GM18858 (cell line): ENCODE measurements around the gene RPTOR.
"Not testable (repeated sequence)": the region's sequence is repeated elsewhere in the genome, so short reads cannot be mapped to it uniquely, and the experiment has no call there.

ENCODE experiments used
- ATAC-seq: cut with Tn5 transposase; IDR thresholded peaks from one replicate; pipeline ENCODE4 v1.9.1; 2021; ENCODE audit not compliant: unreplicated experiment

The RPTOR gene

GRCh38 chr17:80872501-80873306 is 328.1 kb downstream of the RPTOR start:
- ATAC-seq, result no peak

GRCh38 chr17:80873307-80873951 is 328.8 kb downstream of the RPTOR start:
- ATAC-seq, result no peak

- ATAC-seq, result no peak
Observed at GRCh38 chr17:80874866-80875445, 330.3 kb downstream of the RPTOR start.

DNA sequence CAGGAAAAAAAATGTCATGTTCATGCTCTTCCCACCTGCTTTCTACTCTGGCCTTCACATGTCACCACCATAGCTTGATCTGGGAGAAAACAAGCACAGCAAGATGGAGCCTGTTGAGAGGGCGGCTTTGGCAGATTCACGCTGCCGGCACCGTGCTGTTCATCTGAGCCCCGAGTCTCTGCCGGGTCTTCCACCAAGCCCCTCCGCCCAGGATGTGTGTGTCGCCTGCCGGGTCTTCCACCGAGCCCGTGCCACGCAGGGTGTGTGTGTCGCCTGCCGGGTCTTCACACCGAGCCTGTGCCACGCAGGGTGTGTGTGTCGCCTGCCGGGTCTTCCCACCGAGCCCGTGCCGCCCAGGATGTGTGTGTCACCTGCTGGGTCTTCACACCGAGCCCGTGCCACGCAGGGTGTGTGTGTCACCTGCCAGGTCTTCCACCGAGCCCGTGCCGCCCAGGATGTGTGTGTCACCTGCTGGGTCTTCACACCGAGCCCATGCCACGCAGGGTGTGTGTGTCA is 330.9 kb downstream of the RPTOR start:
- ATAC-seq, result not testable (repeated sequence)

DNA sequence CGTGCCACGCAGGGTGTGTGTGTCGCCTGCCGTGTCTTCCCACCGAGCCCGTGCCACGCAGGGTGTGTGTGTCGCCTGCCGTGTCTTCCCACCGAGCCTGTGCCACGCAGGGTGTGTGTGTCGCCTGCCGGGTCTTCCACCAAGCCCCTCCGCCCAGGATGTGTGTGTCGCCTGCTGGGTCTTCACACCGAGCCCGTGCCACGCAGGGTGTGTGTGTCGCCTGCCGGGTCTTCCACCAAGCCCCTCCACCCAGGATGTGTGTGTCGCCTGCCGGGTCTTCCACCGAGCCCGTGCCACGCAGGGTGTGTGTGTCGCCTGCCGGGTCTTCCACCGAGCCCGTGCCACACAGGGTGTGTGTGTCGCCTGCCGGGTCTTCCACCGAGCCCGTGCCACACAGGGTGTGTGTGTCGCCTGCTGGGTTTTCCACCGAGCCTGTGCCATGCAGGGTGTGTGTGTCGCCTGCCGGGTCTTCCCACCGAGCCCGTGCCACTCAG is 331.9 kb downstream of the RPTOR start:
- ATAC-seq, result not testable (repeated sequence)

DNA sequence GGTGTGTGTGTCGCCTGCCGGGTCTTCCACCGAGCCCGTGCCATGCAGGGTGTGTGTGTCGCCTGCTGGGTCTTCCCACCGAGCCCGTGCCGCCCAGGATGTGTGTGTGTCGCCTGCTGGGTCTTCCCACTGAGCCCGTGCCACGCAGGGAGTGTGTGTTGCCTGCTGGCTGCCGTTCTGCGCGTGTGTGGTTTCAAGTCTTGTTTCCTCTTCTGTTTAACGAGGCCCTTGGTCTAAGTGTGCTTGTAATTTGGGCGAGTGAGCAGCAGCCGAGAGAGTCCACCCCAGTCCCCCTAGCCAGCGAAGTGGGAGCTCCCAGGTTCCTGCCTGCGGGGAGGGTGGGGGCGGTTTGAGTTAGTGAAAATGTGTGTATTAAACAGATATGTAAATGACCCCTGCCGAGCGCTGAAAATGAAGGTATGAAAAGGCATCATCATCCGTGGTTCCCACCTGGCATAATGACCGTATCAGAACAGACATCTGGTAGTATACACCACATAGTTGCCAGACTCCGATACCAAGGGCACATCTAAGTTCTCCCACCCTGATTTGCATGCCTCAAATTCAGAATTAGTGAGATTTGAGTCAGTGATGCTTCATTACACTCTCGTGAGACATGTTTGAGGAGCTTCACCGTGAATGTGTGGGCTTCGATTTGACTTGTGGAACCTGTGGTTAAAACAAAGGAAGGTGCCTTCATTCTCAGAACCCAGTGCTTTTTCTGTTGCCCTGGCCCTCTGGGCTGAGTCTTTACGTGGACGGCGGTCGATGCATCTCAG is 332.5 kb downstream of the RPTOR start:
- peak; percentile 77 for ATAC-seq

GRCh38 chr17:80877729-80878303 is 333.2 kb downstream of the RPTOR start:
- ATAC-seq, result no peak

DNA sequence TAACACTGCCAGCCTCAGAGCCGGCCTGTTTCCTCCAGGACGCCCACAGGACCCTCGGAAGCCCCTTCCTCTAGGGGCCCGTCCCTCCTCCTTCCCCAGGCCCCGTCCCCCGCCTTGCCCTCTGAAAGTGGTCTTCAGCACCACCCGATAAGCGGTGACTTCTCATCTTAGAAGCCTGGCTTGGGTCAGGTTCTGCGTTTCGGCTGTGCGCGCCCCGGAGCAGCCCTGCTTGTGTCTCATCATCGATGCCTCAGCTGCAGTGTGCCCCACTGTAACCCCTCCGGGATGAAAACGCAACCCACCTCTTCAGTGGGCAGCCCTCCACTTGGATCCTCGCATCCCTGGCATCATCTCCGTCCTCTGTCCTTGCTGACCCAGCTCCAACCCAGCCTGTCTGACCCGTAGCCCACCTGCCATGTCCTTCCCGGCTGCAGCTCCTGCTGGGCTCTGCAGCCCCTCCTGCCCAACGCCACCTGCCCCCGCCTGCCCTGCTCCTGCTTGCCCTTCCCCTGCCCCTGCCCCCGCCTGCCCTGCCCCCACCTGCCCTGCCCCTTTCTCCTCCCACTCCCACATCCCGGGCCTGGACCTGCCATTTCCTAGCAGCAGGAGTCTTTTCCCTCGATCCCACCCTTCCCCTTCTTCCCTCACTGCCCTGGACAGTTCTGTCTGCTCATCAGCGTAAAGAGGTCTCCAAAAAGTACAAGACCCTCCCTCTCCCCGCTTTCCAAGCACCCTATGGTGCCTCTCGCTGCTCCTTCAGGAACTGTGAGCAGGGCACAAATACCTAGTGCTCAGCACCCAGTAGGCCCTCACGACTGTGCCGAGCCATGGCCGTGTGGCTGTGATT is 334.5 kb downstream of the RPTOR start:
- ATAC-seq, result no peak

DNA sequence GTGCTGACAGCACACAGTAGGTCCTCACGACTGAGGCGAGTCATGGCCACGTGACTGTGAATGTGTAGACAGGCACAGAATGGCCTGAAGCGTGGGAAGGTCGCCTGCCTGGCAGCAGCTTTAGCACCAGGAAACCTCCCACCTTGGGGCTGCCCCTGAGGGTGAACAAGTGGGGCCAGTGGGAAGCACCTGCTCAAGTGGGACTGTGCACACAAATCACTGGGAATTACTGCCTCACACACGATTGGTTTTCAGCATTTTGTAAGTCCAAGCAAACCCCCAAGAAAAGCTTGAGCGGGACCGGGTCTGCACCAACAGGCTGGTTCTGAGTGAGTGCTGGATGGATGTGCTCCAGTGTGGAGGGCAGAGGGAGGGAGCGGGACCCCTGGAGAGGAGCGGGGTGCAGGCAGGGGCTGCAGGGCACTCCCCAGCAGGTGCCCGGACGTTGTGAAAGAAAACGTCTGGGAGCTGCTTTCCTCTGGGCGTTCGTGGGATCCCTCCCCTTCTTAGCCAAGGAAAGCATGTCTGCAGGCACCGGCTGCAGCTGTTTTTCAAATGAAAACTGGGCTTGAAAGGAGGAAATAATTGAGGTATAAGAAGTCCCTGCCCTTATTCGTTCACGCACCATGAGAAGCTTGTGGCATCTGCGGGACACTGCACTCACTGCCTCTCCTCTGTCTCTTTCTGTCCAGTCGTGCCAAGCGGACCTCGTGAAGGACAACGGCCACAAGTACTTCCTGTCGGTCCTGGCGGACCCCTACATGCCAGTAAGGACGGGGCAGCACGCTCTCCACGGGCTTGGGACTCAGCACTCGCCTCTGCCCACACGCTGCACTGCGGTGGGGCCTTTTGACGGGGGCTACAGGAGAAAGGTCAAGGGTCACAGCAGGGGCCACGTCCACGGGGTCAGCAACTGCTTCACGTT is 335.3 kb downstream of the RPTOR start:
- no peak for ATAC-seq

- ATAC-seq, result no peak
Observed at GRCh38 chr17:80880648-80880985, 336.0 kb downstream of the RPTOR start.

DNA sequence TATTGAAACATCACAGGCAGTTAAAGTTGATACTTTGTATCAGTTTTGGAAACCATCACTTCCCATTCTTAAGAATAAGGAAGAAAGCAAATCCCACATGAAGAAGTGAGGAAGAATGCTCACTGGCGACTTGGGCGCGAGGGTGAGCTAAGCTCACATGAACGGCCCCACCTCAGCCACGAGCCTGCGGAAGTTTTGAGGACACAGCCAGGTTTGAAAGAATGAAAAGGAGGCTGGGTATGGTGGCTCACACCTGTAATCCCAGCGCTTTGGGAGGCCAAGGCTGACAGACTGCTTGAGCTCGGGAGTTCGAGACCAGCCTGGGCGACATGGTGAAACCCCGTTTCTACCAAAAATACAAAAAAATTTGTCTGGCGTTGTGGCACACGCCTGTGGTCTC is 336.7 kb downstream of the RPTOR start:
- ATAC-seq, result no peak

- ATAC-seq, result no peak
Observed at GRCh38 chr17:80882323-80882722, 337.7 kb downstream of the RPTOR start.

- ATAC-seq, result no peak
Observed at GRCh38 chr17:80882926-80883685, 338.5 kb downstream of the RPTOR start.

GRCh38 chr17:80883831-80884735 is 339.4 kb downstream of the RPTOR start:
- ATAC-seq, result no peak

DNA sequence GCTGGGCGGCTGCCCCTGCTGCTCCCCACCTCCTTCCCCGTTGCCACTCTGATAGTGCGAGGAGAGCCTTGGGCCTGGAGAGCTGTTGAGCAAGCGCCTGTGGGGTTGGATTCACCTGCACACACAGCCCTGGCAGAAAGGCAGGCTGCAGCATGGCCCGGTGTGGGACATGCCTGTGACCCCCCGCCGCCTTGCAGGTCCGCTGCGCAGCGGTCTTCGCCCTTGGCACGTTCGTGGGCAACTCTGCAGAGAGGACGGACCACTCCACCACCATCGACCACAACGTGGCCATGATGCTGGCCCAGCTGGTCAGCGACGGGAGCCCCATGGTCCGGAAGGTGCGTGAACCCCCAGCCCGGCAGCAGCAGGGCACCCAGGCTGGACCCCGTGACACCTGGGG is 340.2 kb downstream of the RPTOR start:
- ATAC-seq, result no peak

GRCh38 chr17:80885947-80886582 is 341.4 kb downstream of the RPTOR start:
- no peak for ATAC-seq
